IMR-90 (cell line): ENCODE measurements around the gene ZDHHC16. TPM values are rescaled to one million over a fixed set of nuclear protein-coding genes. Genes with fewer than 3 reads are reported as not detected.

ENCODE experiments used
- ATAC-seq: fragments of 200-7000 bp; cut with Tn5 transposase; 2 replicates; pipeline ENCODE4 v1.9.1; 2020; ENCODE audit warnings: low read depth, mild to moderate bottlenecking, moderate library complexity
- BruUV-seq: library from RNA; stranded (reverse); fragments of 400-500 nt; replicated peaks from 2 replicates; lab custom pipeline; 2021; lab: Mats Ljungman, UMichigan
- CTCF ChIA-PET: fragments of 300-600 bp; formaldehyde crosslinking; extraction: SDS; loops from one replicate; lab custom pipeline; 2021; ENCODE audit warnings: antibody characterized with exemption; lab: Yijun Ruan, JAX
- POLR2A ChIA-PET: fragments of 300-600 bp; sonication (Branson Sonifier 250); formaldehyde crosslinking; loops from one replicate; lab custom pipeline; 2022; ENCODE audit warnings: antibody characterized with exemption; ENCODE audit not compliant: unreplicated experiment; lab: Charles Lee
- DNase-seq: peaks from one replicate; pipeline ENCODE4 v3.0.0; 2013
- H2AFZ ChIP-seq: replicated peaks from 2 replicates; pipeline ENCODE3; 2013; ENCODE audit warnings: low read length, mild to moderate bottlenecking; ENCODE audit not compliant: poor library complexity
- H2AK5ac ChIP-seq: 2 replicates; pipeline ENCODE4 v1.6.1; 2013; ENCODE audit warnings: low read depth, low read length, inconsistent platforms
- H2AK9ac ChIP-seq: replicated peaks from 2 replicates; pipeline ENCODE3; 2013; ENCODE audit warnings: mild to moderate bottlenecking, low read depth, low read length, moderate library complexity; ENCODE audit not compliant: poor library complexity
- H2BK120ac ChIP-seq: 2 replicates; pipeline ENCODE4 v1.6.1; 2013; ENCODE audit warnings: low read depth, low read length, inconsistent platforms
- H2BK15ac ChIP-seq: 3 replicates; pipeline ENCODE4 v1.6.1; 2013; ENCODE audit warnings: low read depth, low read length, inconsistent platforms
- H2BK20ac ChIP-seq: 2 replicates; pipeline ENCODE4 v1.6.1; 2013; ENCODE audit warnings: low read depth, mild to moderate bottlenecking, inconsistent platforms, low read length, moderate library complexity
- H2BK5ac ChIP-seq: 2 replicates; pipeline ENCODE4 v1.6.1; 2013; ENCODE audit warnings: mild to moderate bottlenecking, low read depth, low read length, inconsistent platforms; ENCODE audit not compliant: poor library complexity, severe bottlenecking
- H3K14ac ChIP-seq: replicated peaks from 2 replicates; pipeline ENCODE4 v1.6.1; 2013; ENCODE audit warnings: low read depth, low read length, inconsistent platforms
- H3K18ac ChIP-seq: 2 replicates; pipeline ENCODE4 v1.6.1; 2013; ENCODE audit warnings: low read depth, low read length, control low read depth
- H3K23ac ChIP-seq: 2 replicates; pipeline ENCODE4 v1.6.1; 2013; ENCODE audit warnings: low read depth, low read length, inconsistent platforms
- H3K27ac ChIP-seq: 2 replicates; pipeline ENCODE4 v1.5.1; 2013; ENCODE audit warnings: mild to moderate bottlenecking, control low read depth, low read length; ENCODE audit not compliant: insufficient read depth
- H3K27me3 ChIP-seq: 2 replicates; pipeline ENCODE4 v1.6.1; 2013; ENCODE audit warnings: low read length; ENCODE audit not compliant: control insufficient read depth, insufficient read depth
- H3K36me3 ChIP-seq: 2 replicates; pipeline ENCODE4 v1.6.1; 2013; ENCODE audit warnings: low read length, mixed read lengths; ENCODE audit not compliant: control insufficient read depth, insufficient read depth
- H3K4ac ChIP-seq: 2 replicates; pipeline ENCODE4 v1.6.1; 2013; ENCODE audit warnings: low read depth, low read length, inconsistent platforms
- H3K4me1 ChIP-seq: 2 replicates; pipeline ENCODE4 v1.6.1; 2013; ENCODE audit warnings: low read length, mixed read lengths; ENCODE audit not compliant: control insufficient read depth, insufficient read depth
- H3K4me2 ChIP-seq: 2 replicates; pipeline ENCODE4 v1.6.1; 2013; ENCODE audit warnings: low read depth, mild to moderate bottlenecking, control low read depth, low read length, moderate library complexity
- H3K4me3 ChIP-seq: 2 replicates; pipeline ENCODE4 v1.5.1; 2013; ENCODE audit warnings: low read depth, mild to moderate bottlenecking, control low read depth, low read length, moderate library complexity; ENCODE audit not compliant: insufficient read depth
- H3K56ac ChIP-seq: 2 replicates; pipeline ENCODE4 v1.6.1; 2013; ENCODE audit warnings: low read length, inconsistent platforms; ENCODE audit not compliant: insufficient read depth; ENCODE audit errors: extremely low read depth
- H3K79me1 ChIP-seq, 2 experiments: 2 replicates each; pipeline ENCODE4 v1.6.1; 2013; ENCODE audit warnings: low read length in 2 of 2, inconsistent platforms in 1 of 2, low read depth in 1 of 2
- H3K9ac ChIP-seq: 2 replicates; pipeline ENCODE4 v1.6.1; 2013; ENCODE audit warnings: low read depth, low read length, control low read depth
- H3K9me1 ChIP-seq: 2 replicates; pipeline ENCODE4 v1.6.1; 2013; ENCODE audit warnings: low read length, inconsistent platforms; ENCODE audit not compliant: insufficient read depth
- H3K9me3 ChIP-seq: 2 replicates; pipeline ENCODE4 v1.6.1; 2013; ENCODE audit warnings: low read length; ENCODE audit not compliant: control insufficient read depth, insufficient read depth
- H4K20me1 ChIP-seq: 2 replicates; pipeline ENCODE4 v1.6.1; 2013; ENCODE audit warnings: low read length, inconsistent platforms; ENCODE audit not compliant: insufficient read depth
- H4K5ac ChIP-seq: 2 replicates; pipeline ENCODE4 v1.6.1; 2013; ENCODE audit warnings: mild to moderate bottlenecking, low read depth, low read length, control low read depth
- H4K8ac ChIP-seq, 2 experiments: 2 replicates each; pipeline ENCODE4 v1.6.1; 2013; ENCODE audit warnings: low read depth in 2 of 2, low read length in 2 of 2, control low read depth in 1 of 2, inconsistent platforms in 1 of 2
- H4K91ac ChIP-seq: 2 replicates; pipeline ENCODE4 v1.6.1; 2013; ENCODE audit warnings: low read depth, low read length, inconsistent platforms; ENCODE audit not compliant: insufficient read depth
- BHLHE40 ChIP-seq: fragments of 150-350 bp; IDR thresholded peaks from 2 replicates; pipeline ENCODE4 v1.6.1; 2016; ENCODE audit warnings: mild to moderate bottlenecking, low read depth, low read length
- CEBPB ChIP-seq: IDR thresholded peaks from 2 replicates; pipeline ENCODE4 v1.6.1; 2012; ENCODE audit warnings: low read depth, low read length, improper control_type of control experiment
- CHD1 ChIP-seq: IDR thresholded peaks from 2 replicates; pipeline ENCODE4 v1.6.1; 2012; ENCODE audit warnings: low read depth, low read length, improper control_type of control experiment
- FOS ChIP-seq: fragments of 150-350 bp; IDR thresholded peaks from 2 replicates; pipeline ENCODE4 v1.6.1; 2016; ENCODE audit warnings: low read depth, low read length
- NFE2L2 ChIP-seq: fragments of 150-350 bp; IDR thresholded peaks from 2 replicates; pipeline ENCODE4 v1.6.1; 2016; ENCODE audit warnings: low read depth, mild to moderate bottlenecking, low read length
- POLR2A ChIP-seq: IDR thresholded peaks from 2 replicates; pipeline ENCODE4 v1.6.1; 2012; ENCODE audit warnings: mild to moderate bottlenecking, low read depth, low read length
- RCOR1 ChIP-seq: IDR thresholded peaks from 2 replicates; pipeline ENCODE4 v1.6.1; 2012; ENCODE audit warnings: mild to moderate bottlenecking, low read length, improper control_type of control experiment; ENCODE audit not compliant: insufficient replicate concordance
- SMC3 ChIP-seq: fragments of 150-350 bp; IDR thresholded peaks from 2 replicates; pipeline ENCODE4 v1.6.1; 2016; ENCODE audit warnings: low read depth, mild to moderate bottlenecking, antibody characterized with exemption, low read length, moderate library complexity
- USF2 ChIP-seq: fragments of 150-350 bp; IDR thresholded peaks from 2 replicates; pipeline ENCODE4 v1.6.1; 2017; ENCODE audit warnings: mild to moderate bottlenecking, antibody characterized with exemption, low read length, low read depth
- WGBS, 2 experiments: methylation state at CpG; one replicate each; pipeline versions ENCODE4 v1.1.5 to v1.1.7; 2013; ENCODE audit warnings: missing lambda C conversion rate in 2 of 2; ENCODE audit not compliant: insufficient read length in 1 of 2; ENCODE audit errors: extremely low coverage in 2 of 2; 5-methylcytosine and 5-hydroxymethylcytosine counted together
- dilution Hi-C: fragments of 300-500 bp; cut with HindIII; formaldehyde crosslinking; loops from one replicate; pipeline ENCODE4 v1.14.3; 2018; ENCODE audit warnings: low sequenced_read_pairs; ENCODE audit not compliant: unreplicated experiment
- in situ Hi-C: fragments of 300-500 bp; cut with MboI; formaldehyde crosslinking; loops from 3 replicates; pipeline ENCODE4 v1.14.3; 2019; ENCODE audit warnings: low sequenced_read_pairs, inconsistent platforms, mixed read lengths
- intact Hi-C: fragments of 100-400 bp; cut with micrococcal nuclease; formaldehyde crosslinking; loops from 2 replicates; pipeline ENCODE4 v1.10.0; 2022
- polyA plus RNA-seq, 3 experiments: library from polyadenylated mRNA; depleted of rRNA; stranded (reverse); fragments of >200 nt; gene quantifications; 2 replicates each; pipeline ENCODE4 v1.2.3, GENCODE V29; 2012; ENCODE audit warnings: low replicate concordance in 1 of 3
- total RNA-seq: library from RNA; depleted of rRNA; stranded (reverse); fragments of >200 nt; gene quantifications from 2 replicates; pipeline ENCODE4 v1.2.3, GENCODE V29; 2012

Gene ZDHHC16
- total and polyA plus RNA-seq, 2 of the 4 experiments (the other 2 are of a cell fraction), result 54.7 to 64.0 TPM

- intact Hi-C loops, result no loop called here
- H3K79me1 ChIP-seq, result peaks cover 37 to 83% of the 10 kb centered on the region in 2 experiments
- no peak overlapping the region for H3K4me2 ChIP-seq
- no peak overlapping the region for H2BK5ac ChIP-seq
- dilution Hi-C loops, result no loop called here
- H3K18ac ChIP-seq, result no peak overlapping the region
- CTCF ChIA-PET, result interaction anchor here (1.0 kb wide), 1 partner anchor 11 kb away, joined by 3 read pairs; no protein-coding TSS in a partner anchor
- H2AK9ac ChIP-seq, result no peak overlapping the region
- no peak overlapping the region for H3K14ac ChIP-seq
- H3K27me3 ChIP-seq, result no peaks in the 10 kb centered on the region
- DNase-seq (no peak), ATAC-seq (no peak)
- no peak overlapping the region for H2BK120ac ChIP-seq
- no peak overlapping the region for H3K9ac ChIP-seq
- H4K8ac ChIP-seq, result no peak overlapping the region
- H2BK20ac ChIP-seq, result no peak overlapping the region
- peaks cover 4% of the 10 kb centered on the region for H3K4me1 ChIP-seq
- H3K4me3 ChIP-seq, result no peak overlapping the region
- H3K4ac ChIP-seq, result no peak overlapping the region
- H4K20me1 ChIP-seq, result peaks cover 59% of the 10 kb centered on the region
- peaks cover 20% of the 10 kb centered on the region for H3K9me1 ChIP-seq
- H3K56ac ChIP-seq, result no peak overlapping the region
- H3K23ac ChIP-seq, result no peak overlapping the region
- BruUV-seq, result no TSS peak
- H3K27ac ChIP-seq, result no peak overlapping the region
- no peak overlapping the region for H4K91ac ChIP-seq
- H2AFZ ChIP-seq, result no peak overlapping the region
- H2AK5ac ChIP-seq, result no peak overlapping the region
- in situ Hi-C loops, result no loop called here
- H4K5ac ChIP-seq, result no peak overlapping the region
- no peaks in the 10 kb centered on the region for H3K9me3 ChIP-seq
- TF ChIP-seq USF2 (no peak), NFE2L2 (no peak), BHLHE40 (no peak), CEBPB (no peak), FOS (no peak), POLR2A (no peak), RCOR1 (no peak), CHD1 (no peak), SMC3 (no peak)
- POLR2A ChIA-PET, result no interaction called here
- no peaks in the 10 kb centered on the region for H3K36me3 ChIP-seq
- no CpG with 5 or more reads among the region's 6 CpGs for WGBS, 2 experiments
- H2BK15ac ChIP-seq, result no peak overlapping the region
Measured at GRCh38 chr10:97502916-97503315, 56.9 kb downstream of the ZDHHC16 start.
